ENCODE results near the gene PARP15.

- TF ChIP-seq EP300 (IDR thresholded peaks at IDR 0.05; ENCODE audit: low read depth) (no peak), CTCF (IDR thresholded peaks at IDR 0.05) (no peak), POLR2AphosphoS5 (IDR thresholded peaks at IDR 0.05) (no peak), POLR2A (IDR thresholded peaks at IDR 0.05) (no peak)
Observed at GRCh38 chr3:122642935-122643334, 65.5 kb downstream of the PARP15 start.

Data from transverse colon (tissue), 4 donors.